Stimulated activated CD4-positive, alpha-beta T cell treated with anti-CD3 and anti-CD28 coated beads, Interleukin-15, amount 100 ng/mL, for 48 hours (primary cell): Measurements from ENCODE around the gene ZIC5.

ENCODE experiments used
- DNase-seq, 2 donors: peaks; one replicate each; pipeline ENCODE4 v3.0.0-alpha.2; 2020; ENCODE audit warnings: low read depth in 2 of 2

The ZIC5 gene

DNA sequence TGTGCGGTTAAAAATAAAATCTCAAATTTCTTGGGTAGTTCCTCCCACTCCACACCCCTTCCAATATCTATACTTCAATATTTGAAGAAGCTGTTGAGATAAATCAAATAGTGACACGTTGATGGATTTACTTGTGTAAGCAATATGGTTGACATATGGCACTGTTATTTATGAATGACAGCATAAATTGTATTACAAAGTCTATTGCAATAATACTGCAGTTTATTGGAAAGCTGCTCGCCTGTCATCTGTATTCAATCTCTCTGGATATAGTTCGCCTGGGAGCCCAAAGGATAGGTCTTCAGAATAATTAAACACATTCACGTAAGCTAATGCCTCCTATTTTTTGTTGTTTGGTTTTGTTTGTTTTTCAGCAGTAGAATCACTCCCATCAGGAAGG, 5.0 kb upstream of the ZIC5 start:
- DNase-seq: no peak

DNA sequence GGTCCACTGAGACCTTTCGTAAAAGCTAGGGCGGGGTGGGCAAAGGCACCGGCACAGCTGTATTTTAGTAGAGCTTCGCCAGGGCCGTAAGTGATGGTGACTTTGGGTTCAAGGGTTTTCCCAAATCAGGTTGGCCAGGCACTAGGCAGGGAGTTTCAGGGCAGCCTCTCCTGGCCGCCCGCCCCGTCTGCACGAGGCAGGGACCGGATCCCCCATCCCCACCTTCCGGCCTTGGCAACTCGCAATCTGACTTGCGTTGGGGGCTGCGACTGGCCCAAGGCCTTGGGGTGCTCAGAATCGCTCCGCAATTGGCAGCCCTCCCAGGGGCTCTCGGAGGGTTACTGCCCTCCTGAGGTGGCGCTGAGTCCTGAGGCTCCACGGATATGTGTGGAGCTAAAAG, 4.1 kb upstream of the ZIC5 start:
- no peak for DNase-seq

DNA sequence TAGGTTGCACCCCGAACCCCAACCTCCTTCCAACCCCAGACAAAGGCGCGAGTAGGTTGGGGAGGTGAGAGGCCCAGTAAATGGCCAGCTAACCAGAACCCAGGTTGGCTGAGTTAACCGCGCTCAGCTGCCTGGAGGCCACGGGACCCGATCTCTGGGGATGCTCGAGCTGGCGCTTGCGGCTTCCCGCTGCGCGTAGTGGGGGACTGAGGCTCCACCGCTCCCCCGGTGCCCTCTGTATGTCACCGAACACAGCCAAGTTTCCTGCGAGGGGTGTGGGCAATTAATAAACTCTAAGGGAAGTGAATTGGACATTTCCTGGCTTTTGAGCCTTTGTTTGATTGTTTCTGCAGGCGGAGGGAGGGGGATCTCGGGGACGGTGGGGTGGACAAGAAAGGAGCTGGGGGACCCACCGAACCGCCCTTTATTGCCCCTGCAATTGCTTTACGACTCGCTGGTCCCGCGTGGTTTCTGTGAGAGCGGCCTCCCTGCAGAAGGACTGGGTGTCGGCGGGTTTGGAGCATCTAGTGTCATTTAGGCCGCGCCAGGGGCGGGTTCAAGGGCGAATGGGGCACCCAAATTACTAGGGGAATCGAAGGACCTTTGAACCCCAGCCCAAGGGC, 3.5 kb upstream of the ZIC5 start:
- no peak for DNase-seq

DNA sequence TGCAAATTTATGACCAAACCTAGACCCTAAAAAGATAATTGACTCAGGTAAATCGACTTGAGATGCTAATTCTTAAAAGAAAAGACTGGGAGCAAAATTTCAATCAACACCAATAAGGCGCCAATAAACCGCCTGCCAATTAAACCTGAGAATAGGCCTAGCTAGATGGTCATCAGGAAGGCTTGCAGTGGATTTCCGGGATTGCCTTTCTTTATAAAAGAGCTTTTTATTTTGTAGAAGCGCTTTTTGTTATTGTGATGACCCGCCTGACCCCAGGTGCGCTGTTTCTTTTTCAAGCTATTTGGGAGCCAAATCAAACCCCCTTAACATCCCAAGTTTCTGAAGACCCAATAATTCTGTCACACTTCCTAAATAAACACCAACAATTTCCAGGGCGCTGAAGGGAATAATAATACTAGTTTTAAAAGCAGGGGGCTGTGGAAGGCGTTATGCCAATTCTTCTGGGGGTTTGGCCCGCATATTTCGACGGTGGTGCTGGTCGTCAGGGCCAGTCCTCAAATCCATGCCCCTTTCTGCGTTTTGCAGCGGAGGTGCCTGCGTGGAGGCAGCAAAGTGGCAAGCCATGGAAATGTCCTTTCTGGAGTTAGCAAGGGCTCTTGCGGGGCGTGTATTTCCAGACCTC, 2.9 kb upstream of the ZIC5 start:
- no peak for DNase-seq

DNA sequence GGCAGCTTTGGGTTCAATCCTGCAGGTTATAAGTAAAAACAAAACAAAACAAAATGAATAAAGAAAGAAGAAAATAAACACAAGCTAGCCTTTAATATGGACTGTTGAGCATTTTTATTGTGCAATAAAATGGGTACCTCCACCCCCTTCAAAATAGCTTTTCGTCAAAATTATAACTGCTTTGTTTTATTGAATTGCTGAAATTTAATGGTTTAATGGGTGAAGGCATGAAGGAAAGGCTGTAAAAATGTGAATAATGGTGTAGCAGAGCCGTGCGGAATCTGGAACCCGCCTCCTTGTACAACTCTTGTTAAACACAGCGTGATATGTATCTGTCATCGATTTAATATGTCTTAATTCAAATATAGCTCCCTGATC, 2.2 kb upstream of the ZIC5 start:
- DNase-seq: no peak

DNA sequence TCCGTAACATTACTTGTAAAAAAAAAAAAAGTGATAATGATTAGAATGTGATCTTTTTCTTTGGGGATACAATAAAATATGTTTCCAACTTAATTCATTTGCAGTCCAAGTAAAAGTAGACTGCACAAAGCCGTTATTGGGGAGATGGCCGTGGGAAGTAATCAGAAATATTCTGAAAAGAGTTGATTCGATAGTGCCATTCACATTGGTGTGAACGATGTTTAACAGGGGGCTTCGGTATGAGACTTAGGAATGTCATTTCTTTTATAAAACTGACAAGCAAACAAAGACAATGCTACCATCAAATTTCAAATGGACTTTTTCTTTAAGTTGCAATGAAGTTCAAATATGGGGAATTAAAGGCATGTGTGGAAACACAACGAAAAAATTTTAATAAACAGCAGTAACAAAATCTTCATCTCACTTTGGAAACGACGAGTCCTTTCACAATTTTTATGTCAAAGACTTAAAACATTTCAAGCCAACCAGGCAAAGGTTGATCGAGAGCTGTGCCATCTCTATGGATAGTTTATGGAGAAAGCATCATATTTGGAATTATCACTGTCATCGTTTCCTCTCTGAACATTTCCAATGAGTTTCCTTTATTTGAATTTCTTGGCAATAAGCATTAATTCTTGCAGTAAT, 1.7 kb upstream of the ZIC5 start:
- no peak for DNase-seq

DNA sequence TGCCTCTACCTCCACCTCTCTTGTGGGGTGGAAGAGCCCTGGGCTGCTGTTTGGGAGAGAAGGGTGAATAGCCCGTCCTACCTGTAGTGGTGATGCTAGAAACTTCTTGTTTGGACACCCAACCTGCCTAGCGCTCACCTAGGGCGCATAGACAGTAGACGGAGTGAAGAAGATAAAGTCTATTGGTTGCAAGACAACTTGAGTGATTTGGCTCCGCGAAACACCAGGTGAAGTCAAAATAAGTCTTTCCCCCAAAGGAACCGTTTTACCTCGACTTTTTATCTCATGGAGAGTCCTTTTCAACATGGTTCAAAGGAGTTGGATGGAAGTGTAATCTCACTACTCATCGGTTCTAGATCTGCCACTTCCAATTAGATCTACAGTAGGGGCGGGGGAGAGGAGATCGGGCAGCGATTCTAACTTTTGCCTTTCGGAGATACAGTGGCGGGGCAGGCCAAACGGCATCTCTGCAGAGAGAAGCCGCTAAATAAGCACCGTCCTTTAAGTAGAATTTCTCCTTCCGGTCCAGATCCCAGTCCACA, 694 bp upstream of the ZIC5 start:
- DNase-seq: no peak

DNA sequence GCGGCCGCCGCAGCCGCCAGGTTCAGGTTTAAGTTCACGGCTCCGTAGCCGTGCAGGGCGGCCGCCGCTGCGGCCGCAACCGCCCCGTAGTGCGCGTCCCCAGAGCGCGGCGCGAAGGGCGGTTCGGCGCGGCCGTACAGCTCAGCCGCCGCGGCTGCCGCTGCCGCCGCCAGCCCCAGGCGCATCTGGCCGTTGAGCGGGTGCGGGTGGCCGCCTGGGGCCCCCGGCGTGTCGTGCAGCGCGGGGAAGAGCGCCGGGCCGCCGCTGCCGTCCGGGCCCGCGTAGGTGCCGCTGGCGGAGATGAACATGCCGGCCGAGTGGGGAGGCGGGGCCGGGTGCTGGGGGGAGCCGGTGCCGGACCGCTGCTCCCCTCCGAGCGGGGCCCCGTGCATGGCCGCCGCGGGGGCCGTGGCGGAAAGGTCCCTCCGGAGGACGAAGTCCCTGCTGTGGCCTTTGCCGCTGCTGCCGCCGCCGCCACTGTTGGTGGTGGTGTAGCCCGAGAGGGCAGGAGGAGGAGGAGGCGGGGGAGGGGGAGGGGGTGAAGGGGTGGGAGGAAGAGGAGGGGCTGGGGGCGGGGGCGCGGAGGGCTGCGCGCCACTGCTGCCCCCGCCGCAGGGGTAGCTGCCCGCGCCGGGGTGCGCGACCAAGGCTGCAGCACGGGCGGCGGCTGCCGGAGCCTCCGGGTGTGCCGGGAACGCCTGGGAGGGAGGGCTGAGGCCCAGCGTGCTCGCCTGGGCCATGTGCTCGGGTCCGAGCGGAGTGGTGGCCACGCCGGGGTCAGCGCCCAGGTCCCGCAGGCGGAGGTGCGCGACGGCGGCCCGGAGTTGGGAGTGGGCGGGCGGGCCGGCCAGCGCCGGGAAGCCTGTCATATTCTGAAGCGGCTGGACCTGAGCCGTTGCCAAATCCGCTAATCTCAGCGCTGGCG, 654 bp downstream of the ZIC5 start:
- no peak for DNase-seq

DNA sequence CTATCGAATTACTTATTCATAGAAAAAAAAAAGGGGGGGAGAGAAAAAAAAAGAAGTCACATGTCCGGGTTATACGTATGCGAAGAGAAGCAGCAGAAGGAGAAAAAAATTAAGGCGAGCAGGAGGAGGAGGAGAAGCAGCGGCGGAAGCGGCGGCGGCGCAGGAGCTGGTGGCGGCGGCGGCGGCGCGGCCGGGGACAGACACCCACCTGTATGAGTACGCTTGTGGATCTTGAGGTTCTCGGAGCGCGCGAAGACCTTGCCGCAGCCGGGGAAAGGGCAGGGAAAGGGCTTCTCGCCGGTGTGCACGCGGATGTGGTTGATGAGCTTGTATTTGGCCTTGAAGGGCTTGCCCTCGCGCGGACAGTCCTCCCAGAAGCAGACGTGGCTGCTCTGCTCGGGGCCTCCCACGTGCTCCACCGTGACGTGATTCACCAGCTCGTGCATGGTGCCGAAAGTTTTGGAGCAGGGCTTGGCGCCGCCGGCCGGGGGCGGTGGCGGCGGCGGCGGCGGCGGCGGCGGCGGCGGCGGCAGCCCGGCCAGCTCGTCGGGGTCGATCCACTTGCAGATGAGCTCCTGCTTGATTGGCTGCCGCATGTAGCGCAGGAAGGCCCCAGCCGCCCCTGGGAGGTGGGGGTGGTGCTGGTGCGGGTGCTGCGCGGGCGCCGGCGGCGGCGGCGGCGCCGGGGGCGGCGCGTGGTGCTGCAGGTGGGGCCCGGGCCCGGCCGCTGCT, 1.5 kb downstream of the ZIC5 start:
- no peak for DNase-seq

DNA sequence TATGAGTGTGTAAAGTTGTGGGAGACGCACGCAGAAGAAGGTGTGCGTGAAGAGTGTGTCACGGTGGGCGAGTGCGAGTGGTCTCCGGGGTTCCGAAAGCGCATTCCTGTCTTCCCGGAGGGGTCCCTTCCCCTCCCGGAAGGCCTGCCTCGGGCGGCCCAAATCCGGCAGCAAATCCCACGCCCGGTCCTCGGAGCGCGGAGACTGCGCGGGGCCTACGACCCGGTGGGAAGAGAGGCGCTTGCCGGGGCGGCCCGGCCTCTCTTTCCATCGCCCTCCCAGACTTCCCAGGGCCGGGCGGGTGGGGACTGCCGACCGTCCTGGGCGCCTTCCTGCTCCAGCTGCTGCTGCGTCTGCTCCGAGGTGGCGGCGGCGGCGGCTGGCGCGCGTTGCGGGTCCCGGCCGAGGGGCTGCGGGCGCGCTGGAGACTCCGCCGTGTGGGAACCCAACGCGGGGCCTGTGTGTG, 2.1 kb downstream of the ZIC5 start:
- DNase-seq: no peak

DNA sequence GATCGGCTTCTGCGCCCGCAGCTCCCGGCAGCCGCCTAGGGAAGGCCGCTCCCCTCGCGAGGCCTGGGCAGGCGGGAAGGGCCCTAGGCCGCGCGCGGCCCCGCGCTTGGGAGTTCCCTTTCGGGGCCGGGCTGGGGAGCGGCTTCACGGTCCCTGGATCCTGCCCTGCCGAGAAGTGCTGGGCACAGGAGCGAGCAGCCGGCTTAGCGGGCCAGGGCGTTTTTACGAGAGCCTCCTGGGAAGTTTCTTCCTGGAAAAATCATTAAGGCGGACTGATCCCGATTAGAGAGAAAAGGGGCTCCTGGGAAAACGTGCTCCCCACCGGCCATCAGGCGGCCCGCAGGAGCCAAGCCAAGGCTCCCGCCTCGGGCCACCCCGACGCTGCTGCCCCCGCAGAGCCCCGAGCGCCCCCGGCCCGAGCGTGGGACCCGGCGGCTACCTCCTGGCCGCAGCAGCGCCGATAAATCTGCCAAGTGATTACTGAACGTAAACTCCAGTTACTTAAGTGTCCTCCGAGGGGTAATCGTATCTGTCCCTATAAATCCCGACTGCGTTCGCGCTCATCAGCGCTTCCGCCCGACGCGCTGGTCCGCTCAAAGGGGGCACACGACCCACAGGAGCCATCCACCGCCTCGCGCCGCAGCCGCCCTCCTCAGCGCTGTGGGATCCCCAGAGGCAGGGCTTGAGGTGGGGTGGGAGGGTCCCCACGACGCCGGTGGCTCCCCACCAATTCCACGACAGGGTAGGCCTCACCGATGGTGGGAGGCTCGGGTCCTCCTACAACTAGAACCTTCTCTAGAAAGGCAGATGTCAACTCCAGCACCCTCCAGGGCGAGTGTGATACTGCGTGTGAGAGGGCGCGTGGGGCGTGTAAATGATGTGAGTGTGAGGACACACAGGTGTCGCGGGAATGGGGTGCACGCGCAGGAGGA, 2.8 kb downstream of the ZIC5 start:
- DNase-seq: no peak

DNA sequence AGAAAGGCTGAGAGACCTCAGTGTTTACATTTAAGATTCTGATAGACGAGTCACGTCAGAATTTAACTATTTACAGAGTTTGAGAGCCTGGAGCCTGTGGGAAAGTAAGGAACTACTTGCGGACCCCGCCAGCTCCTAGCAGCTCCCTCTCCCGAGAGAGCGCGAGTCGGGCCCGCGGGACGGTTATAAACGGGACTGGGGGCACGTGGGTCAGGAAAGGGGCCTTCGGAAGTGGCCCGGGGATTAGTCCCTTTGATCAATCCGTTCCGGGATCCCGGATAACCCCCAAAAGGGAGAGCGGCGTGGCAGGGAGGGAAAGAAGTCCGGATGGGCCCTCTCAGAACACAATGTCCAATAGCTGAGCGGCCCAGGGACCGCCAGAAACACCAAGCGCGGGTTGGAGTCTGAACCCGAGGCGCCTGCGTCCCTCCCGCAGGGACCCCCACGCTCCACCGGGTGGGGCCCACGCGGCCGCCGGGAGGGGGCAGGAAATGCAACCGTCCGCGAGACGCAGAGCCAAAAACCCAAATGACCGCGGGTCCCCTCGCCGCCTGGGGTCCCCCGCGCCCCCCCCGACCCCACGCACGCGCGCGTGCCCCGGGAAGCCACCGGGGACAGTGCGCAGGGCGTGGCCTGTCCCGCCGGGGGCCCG, 3.6 kb downstream of the ZIC5 start:
- no peak for DNase-seq

DNA sequence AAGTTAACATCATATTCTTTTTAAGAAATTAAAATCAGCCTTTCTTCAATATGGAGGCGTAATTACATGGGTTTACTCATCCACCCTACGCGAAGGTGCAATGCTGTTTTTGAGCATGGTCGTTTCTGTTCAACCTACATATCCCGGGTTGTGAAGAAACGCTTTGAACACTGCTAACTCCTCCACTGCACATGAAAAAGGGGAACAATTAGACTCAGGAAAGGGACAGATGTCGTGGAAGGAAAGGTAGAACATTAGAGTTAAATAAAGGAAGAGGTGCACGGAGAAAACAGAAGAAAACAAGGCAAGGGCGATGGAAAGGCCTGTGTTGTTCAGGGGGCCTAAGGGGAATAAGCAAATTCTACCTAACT, 4.1 kb downstream of the ZIC5 start:
- DNase-seq: no peak

DNA sequence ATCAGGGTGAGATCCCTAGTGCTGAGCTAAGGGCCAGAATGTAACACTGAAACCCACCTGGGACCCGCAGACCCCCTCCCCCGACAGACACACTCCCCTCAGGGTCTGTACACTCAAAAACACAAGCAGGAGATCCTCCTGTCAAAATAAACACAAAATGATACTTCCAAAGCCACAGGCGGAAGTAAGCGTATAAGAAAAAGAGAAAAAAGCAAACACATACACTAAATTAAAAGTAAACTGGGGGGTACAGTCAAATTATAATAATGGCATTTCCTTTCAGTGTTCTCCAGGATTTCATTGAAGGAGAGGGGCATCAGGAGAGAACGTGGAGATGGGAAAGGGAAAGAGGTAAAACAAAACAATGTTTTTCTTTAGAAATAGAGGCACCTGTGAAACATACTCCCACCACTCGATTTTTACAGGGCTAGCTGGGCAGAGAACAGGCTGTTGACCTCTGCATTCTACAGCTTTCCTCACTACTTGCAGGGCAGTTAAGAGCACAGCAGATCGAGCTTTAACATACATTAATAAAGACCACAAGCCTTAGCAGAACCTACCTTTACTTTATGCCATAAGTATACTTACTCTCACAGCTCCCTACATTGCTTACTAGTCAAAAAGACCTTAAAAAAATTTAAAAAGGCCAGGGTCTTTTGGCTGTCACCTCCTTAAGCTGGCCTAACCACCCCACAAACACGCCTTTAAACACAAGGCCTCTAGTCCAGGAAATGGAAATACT, 5.3 kb downstream of the ZIC5 start:
- no peak for DNase-seq

DNA sequence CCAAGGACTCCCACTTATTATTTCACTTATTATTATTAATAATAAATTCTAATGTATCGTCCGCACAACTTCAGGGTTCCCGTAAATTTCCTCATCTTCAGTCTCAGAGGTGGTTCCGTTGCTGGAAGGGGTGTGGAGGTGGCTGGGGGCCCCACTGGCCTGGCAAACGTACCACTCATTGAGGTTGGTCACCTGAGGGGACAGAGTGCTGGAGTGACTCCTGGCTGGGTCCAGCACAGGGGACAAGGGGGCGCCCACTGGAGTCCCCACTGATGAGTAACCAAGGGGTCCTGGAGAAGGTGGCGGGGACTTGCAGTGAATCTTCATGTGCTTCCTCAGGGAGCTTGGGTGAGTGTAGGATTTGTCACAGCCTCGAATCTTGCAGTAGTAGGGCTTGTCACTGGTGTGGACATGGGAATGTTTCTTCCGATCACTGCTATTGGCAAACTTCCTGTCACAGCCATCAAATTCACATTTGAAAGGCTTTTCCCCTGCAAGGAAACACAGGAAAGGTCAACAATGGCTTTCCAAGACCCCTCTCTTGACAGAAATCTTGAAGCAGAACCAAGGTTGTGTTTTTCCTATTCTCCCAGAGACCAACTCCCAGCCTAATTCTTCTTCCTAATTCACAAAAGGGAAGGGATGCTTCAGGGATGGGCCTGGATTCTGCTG, 6.1 kb downstream of the ZIC5 start:
- DNase-seq: no peak

DNA sequence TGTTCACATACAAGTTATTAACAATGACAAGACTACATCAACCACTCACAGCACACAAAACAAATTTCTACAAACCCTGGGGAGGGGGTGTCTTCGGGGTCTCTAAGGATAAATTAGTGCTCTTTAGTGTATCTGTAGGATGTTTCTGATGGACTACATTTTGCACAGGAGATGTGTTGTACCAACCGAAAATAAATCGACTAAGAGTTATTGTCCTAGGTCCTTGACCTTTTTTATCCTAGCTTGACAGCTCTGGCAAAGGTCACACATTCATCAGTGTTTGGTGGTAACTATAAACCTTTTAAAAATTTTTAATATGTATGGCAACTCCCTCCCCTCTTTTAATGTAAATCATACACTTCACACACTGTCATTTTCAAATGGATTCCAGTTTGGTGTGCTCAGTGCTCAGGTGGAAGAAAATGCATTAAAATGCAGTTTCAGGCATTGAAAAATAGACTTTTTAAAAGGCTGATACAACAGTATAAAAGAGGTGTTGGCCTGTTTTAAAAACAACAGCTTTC, 7.7 kb downstream of the ZIC5 start:
- DNase-seq: no peak

DNA sequence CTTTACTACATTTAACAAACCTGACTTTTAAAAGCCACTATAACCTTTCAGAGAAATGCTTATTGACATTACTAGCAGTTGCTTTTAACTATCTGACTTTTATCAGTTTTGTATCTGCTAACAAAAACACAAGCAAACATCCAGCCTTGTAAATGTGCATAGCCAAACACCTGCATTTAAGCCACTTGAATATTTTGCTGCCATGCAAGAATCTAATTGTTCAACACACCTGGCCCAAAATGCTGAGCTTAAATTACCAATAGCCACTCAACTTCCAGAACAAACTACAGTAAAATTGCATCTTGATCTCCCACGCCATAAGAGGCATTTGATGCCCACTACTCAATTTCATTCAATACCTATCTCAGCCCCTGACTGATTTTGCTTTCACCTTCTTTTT, 9.3 kb downstream of the ZIC5 start:
- DNase-seq: no peak

DNA sequence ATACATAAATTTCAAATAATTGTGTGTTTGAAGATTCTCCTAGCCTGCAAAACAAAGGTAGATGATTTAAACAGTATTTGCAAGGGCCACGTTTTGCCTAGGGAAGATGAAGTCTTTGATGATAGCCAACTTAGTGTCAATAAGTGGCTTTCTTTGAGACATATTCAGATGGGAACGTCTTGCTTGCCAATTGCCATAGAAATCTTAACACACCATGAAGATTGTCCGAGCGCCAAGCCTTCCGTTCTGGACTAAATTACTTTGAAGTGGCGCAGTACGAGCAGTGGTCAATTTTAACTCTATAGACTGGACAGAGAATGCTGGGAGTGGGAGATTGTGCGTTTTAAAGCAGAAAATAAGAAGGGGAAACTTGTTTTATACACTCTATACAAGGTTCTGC, 9.9 kb downstream of the ZIC5 start:
- no peak for DNase-seq
